K562 (cell line): ENCODE results near the gene MFN1. TPM values are rescaled to one million over a fixed set of nuclear protein-coding genes. Genes with fewer than 3 reads are reported as not detected.

Experiments used
- ADNP ChIP-seq: fragments of 200-800 bp; sonication (Bioruptor generic); IDR thresholded peaks from 2 replicates; pipeline ENCODE4 v1.6.1; 2016; ENCODE audit warnings: missing genetic modification characterization, missing compliant biosample characterization
- CBX5 ChIP-seq: IDR thresholded peaks from 2 replicates; pipeline ENCODE4 v1.6.1; 2014; ENCODE audit warnings: low read depth, borderline replicate concordance
- EP400 ChIP-seq: fragments of 450-650 bp; IDR thresholded peaks from 2 replicates; pipeline ENCODE4 v1.6.1; 2017; ENCODE audit warnings: antibody characterized with exemption, mild to moderate bottlenecking, moderate library complexity
- ETV1 ChIP-seq: fragments of 450-650 bp; conservative IDR thresholded peaks from 2 replicates; pipeline ENCODE4 v1.6.1; 2016; ENCODE audit warnings: missing genetic modification characterization, control low read depth, low read depth, missing compliant biosample characterization
- GABPB2 ChIP-seq: fragments of 250-450 bp; sonication (Bioruptor Pico); conservative IDR thresholded peaks from 2 replicates; pipeline ENCODE4 v1.5.1; 2021; ENCODE audit warnings: mild to moderate bottlenecking
- HINFP ChIP-seq: fragments of 450-650 bp; conservative IDR thresholded peaks from 2 replicates; pipeline ENCODE4 v1.6.1; 2016; ENCODE audit warnings: missing genetic modification characterization, low read depth, mild to moderate bottlenecking, control low read depth, missing compliant biosample characterization
- MNT ChIP-seq, 2 experiments: fragments of 450-650 bp; conservative IDR thresholded peaks; 2 replicates each; pipeline ENCODE4 v1.6.1; 2017; ENCODE audit warnings: mild to moderate bottlenecking in 2 of 2, moderate library complexity in 2 of 2
- NBN ChIP-seq: fragments of 450-650 bp; IDR thresholded peaks from 2 replicates; pipeline ENCODE4 v1.6.1; 2016; ENCODE audit warnings: low read depth, mild to moderate bottlenecking
- PATZ1 ChIP-seq: fragments of 250-450 bp; sonication (Bioruptor Pico); IDR thresholded peaks from 2 replicates; pipeline ENCODE4 v1.5.0; 2020; ENCODE audit warnings: mild to moderate bottlenecking, borderline replicate concordance
- POLR3A ChIP-seq: IDR thresholded peaks from 2 replicates; pipeline ENCODE4 v1.6.1; 2011; ENCODE audit warnings: borderline replicate concordance, mild to moderate bottlenecking, moderate library complexity; ENCODE audit not compliant: insufficient read length, insufficient read depth; ENCODE audit errors: extremely low read depth
- SRSF3 ChIP-seq: fragments of 200-400 bp; formaldehyde crosslinking; IDR thresholded peaks from 2 replicates; pipeline ENCODE4 v1.6.1; 2016; ENCODE audit warnings: mild to moderate bottlenecking, low read length, moderate library complexity; ENCODE audit not compliant: insufficient read depth
- TBL1XR1 ChIP-seq, 2 experiments: IDR thresholded peaks; 2 replicates each; pipeline ENCODE4 v1.6.1; 2012; ENCODE audit warnings: improper control_type of control experiment in 2 of 2, low read length in 2 of 2, mild to moderate bottlenecking in 1 of 2
- ZNF174 ChIP-seq: fragments of 250-450 bp; sonication (Bioruptor Pico); IDR thresholded peaks from 2 replicates; pipeline ENCODE4 v1.4.0; 2020; ENCODE audit warnings: mild to moderate bottlenecking
- ZNF79 ChIP-seq: fragments of 250-450 bp; sonication (Bioruptor Pico); IDR thresholded peaks from 2 replicates; pipeline ENCODE4 v1.4.0; 2020; ENCODE audit warnings: low read depth, mild to moderate bottlenecking, moderate library complexity
- polyA plus RNA-seq, 8 experiments: library from polyadenylated mRNA; depleted of rRNA in 4 of 8; stranded (reverse) in 5 of 8; unstranded in 3 of 8; fragments of >200 nt; fragmentation: Nextera tagmentation in 2 of 8; fragmentation: Illumina TruSeq in 1 of 8; extraction: Ambion mirVana in 2 of 8; extraction: Trizol in 1 of 8; gene quantifications; 2 replicates each; pipeline versions ENCODE4 v1.2.1 to v1.2.3, GENCODE V29; 2011 to 2014; ENCODE audit warnings: inconsistent platforms in 1 of 8, missing spikeins in 1 of 8
- total RNA-seq, 7 experiments: library from RNA; depleted of rRNA in 6 of 7; stranded (reverse); fragments of >200 nt in 6 of 7; fragmentation: Illumina TruSeq in 2 of 7; extraction: Trizol in 2 of 7; gene quantifications; 2 replicates each; pipeline versions ENCODE4 v1.2.1 to v1.2.3, GENCODE V29; 2011 to 2021; ENCODE audit warnings: low replicate concordance in 1 of 7
- TF ChIP-seq, protein P1 (sequence below): sonication (generic); formaldehyde crosslinking; IDR thresholded peaks from 2 replicates; pipeline ENCODE4 v1.8.0; 2022; ENCODE audit warnings: missing genetic modification reagents, mild to moderate bottlenecking, borderline replicate concordance
- TF ChIP-seq, protein P2 (sequence below): fragments of 250-450 bp; sonication (Bioruptor Pico); IDR thresholded peaks from 2 replicates; pipeline ENCODE4 v1.4.0; 2020; ENCODE audit warnings: mild to moderate bottlenecking, moderate library complexity, borderline replicate concordance

The MFN1 gene
- total and polyA plus RNA-seq, 9 of the 15 experiments (the other 6 are each of a cell fraction or from before 2014, with no cell fraction given): 10.5 to 42.7 (median 22.6) TPM

DNA sequence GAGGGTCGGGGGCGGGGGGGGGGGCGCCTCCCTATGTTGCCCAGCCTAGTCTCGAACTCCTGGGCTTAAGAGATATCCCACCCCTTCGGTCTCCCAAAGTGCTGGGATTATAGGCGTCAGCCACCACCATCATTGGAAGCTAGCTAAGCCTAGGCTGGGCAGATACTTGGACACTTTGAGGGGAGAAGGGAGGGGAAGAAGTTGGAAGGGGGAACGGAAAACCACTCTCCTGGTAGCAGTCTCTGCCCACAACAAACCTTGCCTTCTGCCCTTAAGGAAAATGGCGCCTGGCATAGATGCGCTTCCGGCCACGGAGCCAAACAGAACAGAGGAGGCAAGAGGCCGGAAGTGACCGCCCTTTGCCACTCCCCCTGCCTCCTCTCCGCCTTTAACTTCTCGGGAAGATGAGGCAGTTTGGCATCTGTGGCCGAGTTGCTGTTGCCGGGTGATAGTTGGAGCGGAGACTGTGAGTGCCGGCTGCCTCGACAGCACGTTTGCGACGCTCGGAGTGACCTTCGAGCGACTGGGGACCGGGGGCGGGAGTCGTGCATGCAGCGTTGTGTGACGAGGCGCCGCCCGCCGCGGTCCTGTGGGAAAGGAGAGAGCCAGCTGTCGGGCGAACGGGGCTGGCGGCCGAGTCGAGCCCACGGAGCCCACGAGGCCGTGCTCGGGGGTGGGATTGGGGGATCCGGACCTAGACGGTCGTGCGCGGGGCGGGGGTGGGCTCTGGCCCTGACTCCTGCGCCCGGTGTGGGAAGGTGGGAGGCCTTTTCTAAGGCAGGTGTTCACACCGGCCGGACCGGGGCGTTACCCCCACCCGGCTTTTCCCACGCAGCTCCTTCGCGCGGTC is at the start of gene MFN1 (continued):
- TF ChIP-seq ETV1 (tag) (peak; percentile 89), ZNF79 (no peak), SRSF3 (no peak), NBN (no peak), ZNF174 (no peak), CBX5 (no peak), POLR3A (no peak), PATZ1 (CRISPR knock-in tag) (no peak), EP400 (peak; percentile 80), GABPB2 (CRISPR knock-in tag) (no peak), HINFP (tag) (no peak), MNT (conservative IDR thresholded peaks at IDR 0.05) (peak; percentile 64 to 86; a peak in 3 of 4 replicates), ADNP (tag) (no peak), TBL1XR1 (IDR thresholded peaks at IDR 0.05; ENCODE audit: low read length in 2 of 2) (no peak)
- TF ChIP-seq, protein P1, sequence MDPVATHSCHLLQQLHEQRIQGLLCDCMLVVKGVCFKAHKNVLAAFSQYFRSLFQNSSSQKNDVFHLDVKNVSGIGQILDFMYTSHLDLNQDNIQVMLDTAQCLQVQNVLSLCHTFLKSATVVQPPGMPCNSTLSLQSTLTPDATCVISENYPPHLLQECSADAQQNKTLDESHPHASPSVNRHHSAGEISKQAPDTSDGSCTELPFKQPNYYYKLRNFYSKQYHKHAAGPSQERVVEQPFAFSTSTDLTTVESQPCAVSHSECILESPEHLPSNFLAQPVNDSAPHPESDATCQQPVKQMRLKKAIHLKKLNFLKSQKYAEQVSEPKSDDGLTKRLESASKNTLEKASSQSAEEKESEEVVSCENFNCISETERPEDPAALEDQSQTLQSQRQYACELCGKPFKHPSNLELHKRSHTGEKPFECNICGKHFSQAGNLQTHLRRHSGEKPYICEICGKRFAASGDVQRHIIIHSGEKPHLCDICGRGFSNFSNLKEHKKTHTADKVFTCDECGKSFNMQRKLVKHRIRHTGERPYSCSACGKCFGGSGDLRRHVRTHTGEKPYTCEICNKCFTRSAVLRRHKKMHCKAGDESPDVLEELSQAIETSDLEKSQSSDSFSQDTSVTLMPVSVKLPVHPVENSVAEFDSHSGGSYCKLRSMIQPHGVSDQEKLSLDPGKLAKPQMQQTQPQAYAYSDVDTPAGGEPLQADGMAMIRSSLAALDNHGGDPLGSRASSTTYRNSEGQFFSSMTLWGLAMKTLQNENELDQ (CRISPR knock-in tag): no peak
- TF ChIP-seq, protein P2, sequence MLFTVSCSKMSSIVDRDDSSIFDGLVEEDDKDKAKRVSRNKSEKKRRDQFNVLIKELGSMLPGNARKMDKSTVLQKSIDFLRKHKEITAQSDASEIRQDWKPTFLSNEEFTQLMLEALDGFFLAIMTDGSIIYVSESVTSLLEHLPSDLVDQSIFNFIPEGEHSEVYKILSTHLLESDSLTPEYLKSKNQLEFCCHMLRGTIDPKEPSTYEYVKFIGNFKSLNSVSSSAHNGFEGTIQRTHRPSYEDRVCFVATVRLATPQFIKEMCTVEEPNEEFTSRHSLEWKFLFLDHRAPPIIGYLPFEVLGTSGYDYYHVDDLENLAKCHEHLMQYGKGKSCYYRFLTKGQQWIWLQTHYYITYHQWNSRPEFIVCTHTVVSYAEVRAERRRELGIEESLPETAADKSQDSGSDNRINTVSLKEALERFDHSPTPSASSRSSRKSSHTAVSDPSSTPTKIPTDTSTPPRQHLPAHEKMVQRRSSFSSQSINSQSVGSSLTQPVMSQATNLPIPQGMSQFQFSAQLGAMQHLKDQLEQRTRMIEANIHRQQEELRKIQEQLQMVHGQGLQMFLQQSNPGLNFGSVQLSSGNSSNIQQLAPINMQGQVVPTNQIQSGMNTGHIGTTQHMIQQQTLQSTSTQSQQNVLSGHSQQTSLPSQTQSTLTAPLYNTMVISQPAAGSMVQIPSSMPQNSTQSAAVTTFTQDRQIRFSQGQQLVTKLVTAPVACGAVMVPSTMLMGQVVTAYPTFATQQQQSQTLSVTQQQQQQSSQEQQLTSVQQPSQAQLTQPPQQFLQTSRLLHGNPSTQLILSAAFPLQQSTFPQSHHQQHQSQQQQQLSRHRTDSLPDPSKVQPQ (CRISPR knock-in tag): no peak
